K562 (cell line): ENCODE results near the gene MGAT4B. TPM values are rescaled to one million over a fixed set of nuclear protein-coding genes. Genes with fewer than 3 reads are reported as not detected.

Experiments
- ADNP ChIP-seq: fragments of 200-800 bp; sonication (Bioruptor generic); IDR thresholded peaks from 2 replicates; pipeline ENCODE4 v1.6.1; 2016; ENCODE audit warnings: missing genetic modification characterization, missing compliant biosample characterization
- CEBPG ChIP-seq, 3 experiments: fragments of 200-800 bp in 1 of 3; sonication (Bioruptor generic) in 1 of 3; sonication (generic) in 1 of 3; formaldehyde crosslinking in 1 of 3; IDR thresholded peaks in 2 of 3; conservative IDR thresholded peaks in 1 of 3; 2 replicates each; pipeline versions ENCODE4 v1.6.1 to v1.8.0; 2016 to 2022; ENCODE audit warnings: missing compliant biosample characterization in 2 of 3, missing genetic modification characterization in 2 of 3, mild to moderate bottlenecking in 1 of 3, missing genetic modification reagents in 1 of 3
- MAX ChIP-seq: sonication (generic); formaldehyde crosslinking; IDR thresholded peaks from 2 replicates; pipeline ENCODE4 v1.9.0; 2022; ENCODE audit warnings: mild to moderate bottlenecking, missing genetic modification reagents
- MTA2 ChIP-seq: fragments of 450-650 bp; IDR thresholded peaks from 2 replicates; pipeline ENCODE4 v1.6.1; 2016; ENCODE audit warnings: low read depth
- NONO ChIP-seq, 2 experiments: fragments of 200-400 bp in 1 of 2; fragments of 450-650 bp in 1 of 2; formaldehyde crosslinking in 1 of 2; IDR thresholded peaks; 2 replicates each; pipeline ENCODE4 v1.6.1; 2017; ENCODE audit warnings: low read depth in 2 of 2, mild to moderate bottlenecking in 2 of 2, moderate library complexity in 2 of 2, low read length in 1 of 2
- PHF21A ChIP-seq: fragments of 450-650 bp; IDR thresholded peaks from 2 replicates; pipeline ENCODE4 v1.6.1; 2017; ENCODE audit warnings: low read depth, borderline replicate concordance
- PRDM10 ChIP-seq: fragments of 450-650 bp; IDR thresholded peaks from 2 replicates; pipeline ENCODE4 v1.6.1; 2018; ENCODE audit not compliant: partially characterized antibody
- TRIM24 ChIP-seq, 2 experiments: fragments of 450-650 bp; IDR thresholded peaks; 2 replicates each; pipeline ENCODE4 v1.6.1; 2016
- ZBTB40 ChIP-seq, 2 experiments: fragments of 450-650 bp in 1 of 2; sonication (generic) in 1 of 2; formaldehyde crosslinking in 1 of 2; IDR thresholded peaks; 2 replicates each; pipeline versions ENCODE4 v1.7.1 to v1.9.0; 2016 to 2022; ENCODE audit warnings: inconsistent platforms in 1 of 2, mild to moderate bottlenecking in 1 of 2, missing genetic modification reagents in 1 of 2
- ZBTB9 ChIP-seq: fragments of 450-650 bp; formaldehyde crosslinking; IDR thresholded peaks from 2 replicates; pipeline ENCODE4 v1.4.0; 2020; ENCODE audit warnings: mild to moderate bottlenecking, moderate library complexity
- ZNF133 ChIP-seq: fragments of 250-450 bp; sonication (Bioruptor Pico); IDR thresholded peaks from 2 replicates; pipeline ENCODE4 v1.4.0; 2020; ENCODE audit warnings: mild to moderate bottlenecking
- polyA plus RNA-seq, 8 experiments: library from polyadenylated mRNA; depleted of rRNA in 4 of 8; stranded (reverse) in 5 of 8; unstranded in 3 of 8; fragments of >200 nt; fragmentation: Nextera tagmentation in 2 of 8; fragmentation: Illumina TruSeq in 1 of 8; extraction: Ambion mirVana in 2 of 8; extraction: Trizol in 1 of 8; gene quantifications; 2 replicates each; pipeline versions ENCODE4 v1.2.1 to v1.2.3, GENCODE V29; 2011 to 2014; ENCODE audit warnings: inconsistent platforms in 1 of 8, missing spikeins in 1 of 8
- total RNA-seq, 7 experiments: library from RNA; depleted of rRNA in 6 of 7; stranded (reverse); fragments of >200 nt in 6 of 7; fragmentation: Illumina TruSeq in 2 of 7; extraction: Trizol in 2 of 7; gene quantifications; 2 replicates each; pipeline versions ENCODE4 v1.2.1 to v1.2.3, GENCODE V29; 2011 to 2021; ENCODE audit warnings: low replicate concordance in 1 of 7

MGAT4B gene
- total and polyA plus RNA-seq, 9 of the 15 experiments (the other 6 are each of a cell fraction or from before 2014, with no cell fraction given), result 0.34 to 133 (median 75.4) TPM

GRCh38 chr5:179818746-179819295, 12.2 kb upstream of the MGAT4B start (continued):
- TF ChIP-seq ZBTB9, result peak; percentile 92
- TF ChIP-seq PHF21A, result peak; percentile 68; the same call in 1 of the 2 replicates
- 0 out of 2 replicates have a peak, but pooled peaks have one; percentile 13 for TF ChIP-seq MAX
- TF ChIP-seq ZBTB40 (IDR thresholded peaks at IDR 0.05), result 0 out of 2 replicates have a peak, but pooled peaks have one; percentile 24
- no peak for TF ChIP-seq ZBTB40 (CRISPR knock-in tag; IDR thresholded peaks at IDR 0.05)
- no peak; the same call in 1 of the 2 replicates for TF ChIP-seq ZNF133 (CRISPR knock-in tag)
- peak in 1 of 2 experiments; percentile 68; a peak in 1 of 4 replicates for TF ChIP-seq NONO (IDR thresholded peaks at IDR 0.05; ENCODE audit: low read depth in 2 of 2, low read length in 1 of 2)
- TF ChIP-seq PRDM10, result peak; percentile 88
- TF ChIP-seq CEBPG (CRISPR knock-in tag; IDR thresholded peaks at IDR 0.05), result peak; percentile 61
- TF ChIP-seq CEBPG (tag; conservative IDR thresholded peaks at IDR 0.05 in 1 of 2, IDR thresholded peaks at IDR 0.05 in 1 of 2), result peak; percentile 49 to 67; a peak in 3 of 4 replicates
- TF ChIP-seq ADNP (tag), result no peak
- peak; percentile 48; the same call in 1 of the 2 replicates for TF ChIP-seq MTA2
- TF ChIP-seq TRIM24 (IDR thresholded peaks at IDR 0.05), result peak; percentile 38 to 62; a peak in 2 of 4 replicates
